Prostate gland (tissue), 2 donors: ENCODE measurements around the gene PSMB11.

Experiments used
- CTCF ChIP-seq, 4 experiments: fragments of 200-600 bp in 2 of 4; fragments of 450-650 bp in 2 of 4; sonication (generic) in 2 of 4; IDR thresholded peaks; 1 replicate in 3 of 4; 2 replicates in 1 of 4; pipeline ENCODE4 v1.5.1; 2016 to 2019; ENCODE audit warnings: antibody characterized with exemption in 4 of 4, mild to moderate bottlenecking in 2 of 4, moderate library complexity in 2 of 4
- POLR2AphosphoS5 ChIP-seq: sonication (generic); formaldehyde crosslinking; IDR thresholded peaks from one replicate; pipeline ENCODE4 v1.6.1; 2017; ENCODE audit warnings: antibody characterized with exemption

GRCh38 chr14:23025151-23025814, 16.7 kb upstream of the PSMB11 start:
- TF ChIP-seq POLR2AphosphoS5, result no peak
- TF ChIP-seq CTCF (IDR thresholded peaks at IDR 0.05), result no peak
